Urothelium cell line (cell line): ENCODE measurements around the gene FAM25C.
"Not testable (repeated sequence)": the region's sequence is repeated elsewhere in the genome, so short reads cannot be mapped to it uniquely, and the experiment has no call there.

Experiments used
- DNase-seq: peaks from one replicate; pipeline ENCODE4 v3.0.0; 2011; ENCODE audit warnings: low spot score, mixed read lengths
- FAIRE-seq: peaks from 2 replicates; lab custom pipeline; 2011; peaks lifted over from hg19 to GRCh38; lab: Jason Lieb, UNC

FAM25C gene

DNA sequence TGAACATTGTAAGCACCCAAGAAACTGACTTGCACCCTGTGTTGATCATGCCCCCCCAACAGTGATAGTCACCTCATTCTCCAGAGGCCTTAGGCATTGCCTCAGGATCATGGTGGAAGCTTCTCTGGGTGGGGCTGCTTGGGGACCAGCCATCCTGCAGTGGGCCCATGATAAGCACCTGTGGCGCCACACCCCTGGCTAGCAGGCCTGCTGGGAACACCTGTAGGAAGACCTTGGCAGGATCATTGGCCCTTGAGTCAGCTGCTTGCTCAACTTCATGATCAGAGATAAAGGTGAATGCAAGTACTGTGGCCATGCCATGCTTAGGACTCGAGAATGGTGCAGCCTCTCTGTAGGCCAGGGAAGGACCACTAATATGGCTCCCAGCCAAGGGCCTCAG lies 38.9 kb downstream of the FAM25C start:
- DNase-seq, FAIRE-seq: not testable (repeated sequence)

DNA sequence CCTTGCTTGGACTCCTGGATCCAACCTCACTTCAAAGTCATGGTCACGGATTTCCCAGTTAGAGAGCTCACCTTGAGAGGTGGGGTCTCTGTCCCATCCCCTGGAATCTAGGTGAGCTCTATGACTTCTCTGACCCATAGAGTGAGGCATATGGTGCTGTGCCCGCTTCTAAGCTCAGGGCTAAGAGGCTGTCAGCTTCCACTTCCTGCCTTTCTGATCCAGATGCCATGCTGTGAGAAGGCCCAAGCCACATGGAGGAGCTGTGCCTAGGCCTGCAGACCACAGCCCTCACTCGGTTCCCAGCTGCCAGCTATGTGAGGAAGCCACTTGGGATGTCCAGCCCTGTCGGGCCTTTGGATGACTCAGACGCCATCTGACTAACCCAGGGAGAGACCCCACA lies 39.9 kb downstream of the FAM25C start:
- not testable (repeated sequence) for DNase-seq, FAIRE-seq

DNA sequence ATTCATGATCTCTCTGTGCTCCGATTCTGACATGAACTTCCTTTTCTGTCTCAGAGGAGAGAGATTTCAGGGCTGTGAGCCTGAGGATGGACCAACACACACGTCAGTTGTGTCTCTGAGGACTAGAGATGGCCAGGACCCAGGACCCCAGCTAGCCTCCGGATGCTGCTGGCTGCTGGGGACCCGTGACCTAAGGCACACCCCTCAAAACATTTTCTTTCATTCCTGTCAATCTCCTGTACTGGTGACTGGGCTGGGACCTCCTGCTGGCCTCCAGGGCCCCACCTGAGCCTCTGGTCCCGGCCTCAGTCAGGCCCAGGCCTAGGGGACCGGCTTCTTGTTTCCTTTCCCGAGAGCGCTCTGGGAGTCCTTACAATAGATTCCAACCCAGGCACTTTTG lies 42.4 kb downstream of the FAM25C start:
- DNase-seq, FAIRE-seq: not testable (repeated sequence)

DNA sequence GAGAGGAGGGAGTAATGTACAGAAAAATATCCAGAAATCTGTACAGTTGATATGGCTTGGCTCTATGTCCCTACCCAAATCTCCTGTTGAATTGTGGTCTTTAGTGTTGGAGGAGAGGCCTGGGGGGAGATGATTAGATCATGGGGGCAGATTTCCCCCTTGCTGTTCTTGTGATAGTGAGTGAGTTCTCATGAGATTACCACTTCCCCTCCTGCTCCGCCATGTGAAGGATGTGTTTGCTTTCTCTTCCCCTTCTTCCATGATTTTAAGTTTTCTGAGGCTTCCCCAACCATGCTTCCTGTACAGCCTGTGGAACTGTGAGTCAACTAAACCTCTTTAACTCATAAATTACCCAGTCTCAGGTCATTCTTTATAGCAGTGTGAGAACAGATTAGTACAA lies 52.2 kb downstream of the FAM25C start:
- FAIRE-seq, DNase-seq: not testable (repeated sequence)
